KOPT-K1 (cell line): ENCODE results near the gene SMIM38.
"Not testable (repeated sequence)": the region's sequence is repeated elsewhere in the genome, so short reads cannot be mapped to it uniquely, and the experiment has no call there.

ENCODE experiments used
- H3K27ac ChIP-seq: fragments of 200-600 bp; sonication (generic); 2 replicates; pipeline ENCODE4 v1.5.1; 2016; ENCODE audit warnings: antibody characterized with exemption, mild to moderate bottlenecking, low read depth, low read length; ENCODE audit not compliant: poor library complexity, severe bottlenecking
- H3K36me3 ChIP-seq: fragments of 200-600 bp; sonication (generic); 2 replicates; pipeline ENCODE4 v1.5.1; 2017; ENCODE audit warnings: antibody characterized with exemption, mild to moderate bottlenecking, low read length, moderate library complexity; ENCODE audit not compliant: insufficient read depth
- H3K9me3 ChIP-seq: fragments of 200-600 bp; sonication (generic); 2 replicates; pipeline ENCODE4 v1.5.1; 2017; ENCODE audit warnings: antibody characterized with exemption, low read length, mild to moderate bottlenecking; ENCODE audit not compliant: insufficient read depth, poor library complexity, severe bottlenecking

The SMIM38 gene

GRCh38 chr11:69130654-69131053 lies 25.1 kb upstream of the SMIM38 start:
- H3K36me3 ChIP-seq = no peaks in the 10 kb centered on the region
- H3K27ac ChIP-seq = no peak overlapping the region
- H3K9me3 ChIP-seq = peaks cover 24% of the 10 kb centered on the region

- peaks cover 24% of the 10 kb centered on the region for H3K9me3 ChIP-seq
- H3K27ac ChIP-seq = no peak overlapping the region
- H3K36me3 ChIP-seq = no peaks in the 10 kb centered on the region
Measured at GRCh38 chr11:69131121-69131566, 24.6 kb upstream of the SMIM38 start.

GRCh38 chr11:69131644-69132300 lies 24.0 kb upstream of the SMIM38 start:
- Histone ChIP-seq H3K36me3 (no peaks in the 10 kb centered on the region), H3K9me3 (peaks cover 24% of the 10 kb centered on the region), H3K27ac (no peak overlapping the region)

GRCh38 chr11:69132301-69132670 lies 23.4 kb upstream of the SMIM38 start:
- H3K27ac ChIP-seq = no peak overlapping the region
- peaks cover 24% of the 10 kb centered on the region for H3K9me3 ChIP-seq
- H3K36me3 ChIP-seq = no peaks in the 10 kb centered on the region

GRCh38 chr11:69133251-69133650 lies 22.5 kb upstream of the SMIM38 start:
- peaks cover 16% of the 10 kb centered on the region for H3K9me3 ChIP-seq
- H3K36me3 ChIP-seq = no peaks in the 10 kb centered on the region
- H3K27ac ChIP-seq = no peak overlapping the region

GRCh38 chr11:69134182-69134581 lies 21.6 kb upstream of the SMIM38 start:
- H3K9me3 ChIP-seq = peaks cover 13% of the 10 kb centered on the region
- not testable (repeated sequence) for H3K27ac ChIP-seq, H3K36me3 ChIP-seq

GRCh38 chr11:69134957-69135356 lies 20.8 kb upstream of the SMIM38 start:
- H3K27ac ChIP-seq = no peak overlapping the region

GRCh38 chr11:69135420-69136363 lies 20.0 kb upstream of the SMIM38 start:
- no peaks in the 10 kb centered on the region for H3K36me3 ChIP-seq
- no peak overlapping the region for H3K27ac ChIP-seq
- H3K9me3 ChIP-seq = peaks cover 12% of the 10 kb centered on the region

More at GRCh38 chr11:69134957-69135356, 20.8 kb upstream of the SMIM38 start:
- H3K36me3 ChIP-seq = no peaks in the 10 kb centered on the region
- peaks cover 12% of the 10 kb centered on the region for H3K9me3 ChIP-seq

GRCh38 chr11:69136471-69136870 lies 19.3 kb upstream of the SMIM38 start:
- Histone ChIP-seq H3K9me3 (peaks cover 12% of the 10 kb centered on the region), H3K27ac (no peak overlapping the region), H3K36me3 (no peaks in the 10 kb centered on the region)

GRCh38 chr11:69137151-69137844 lies 18.4 kb upstream of the SMIM38 start:
- peaks cover 12% of the 10 kb centered on the region for H3K9me3 ChIP-seq
- no peak overlapping the region for H3K27ac ChIP-seq

GRCh38 chr11:69138265-69138664 lies 17.5 kb upstream of the SMIM38 start:
- H3K27ac ChIP-seq = no peak overlapping the region
- H3K9me3 ChIP-seq = peaks cover 7% of the 10 kb centered on the region
- H3K36me3 ChIP-seq = no peaks in the 10 kb centered on the region

More at GRCh38 chr11:69137151-69137844, 18.4 kb upstream of the SMIM38 start:
- no peaks in the 10 kb centered on the region for H3K36me3 ChIP-seq

- peaks cover 14% of the 10 kb centered on the region for H3K9me3 ChIP-seq
- H3K27ac ChIP-seq, H3K36me3 ChIP-seq: not testable (repeated sequence)
Measured at GRCh38 chr11:69140161-69140560, 15.6 kb upstream of the SMIM38 start.

GRCh38 chr11:69140635-69141034 lies 15.1 kb upstream of the SMIM38 start:
- no peaks in the 10 kb centered on the region for H3K36me3 ChIP-seq

GRCh38 chr11:69141742-69142141 lies 14.0 kb upstream of the SMIM38 start:
- peaks cover 29% of the 10 kb centered on the region for H3K9me3 ChIP-seq
- H3K27ac ChIP-seq = no peak overlapping the region
- no peaks in the 10 kb centered on the region for H3K36me3 ChIP-seq

More at GRCh38 chr11:69140635-69141034, 15.1 kb upstream of the SMIM38 start:
- H3K27ac ChIP-seq = no peak overlapping the region
- H3K9me3 ChIP-seq = peaks cover 19% of the 10 kb centered on the region

- peaks cover 37% of the 10 kb centered on the region for H3K9me3 ChIP-seq
- H3K36me3 ChIP-seq = no peaks in the 10 kb centered on the region
Measured at GRCh38 chr11:69142895-69143294, 12.8 kb upstream of the SMIM38 start.

More at GRCh38 chr11:69142895-69143294, 12.8 kb upstream of the SMIM38 start:
- H3K27ac ChIP-seq = no peak overlapping the region
